Neural cell (in vitro differentiated cells): ENCODE measurements around the gene FNDC10.

Experiments used
- EP300 ChIP-seq: fragments of 450-650 bp; conservative IDR thresholded peaks from 2 replicates; pipeline ENCODE4 v1.6.1; 2014; ENCODE audit warnings: antibody characterized with exemption, mild to moderate bottlenecking, moderate library complexity; ENCODE audit not compliant: poor library complexity, severe bottlenecking
- EZH2 ChIP-seq: fragments of 200-600, 300-800 bp; shearing (Covaris generic), sonication (generic); IDR thresholded peaks from 2 replicates; pipeline ENCODE4 v1.6.1; 2014; ENCODE audit warnings: antibody characterized with exemption, low read length, borderline replicate concordance, mild to moderate bottlenecking; ENCODE audit not compliant: insufficient read depth, poor library complexity, severe bottlenecking
- POLR2AphosphoS5 ChIP-seq: IDR thresholded peaks from 2 replicates; pipeline ENCODE4 v1.6.1; 2012
- SMC3 ChIP-seq: fragments of 450-650 bp; conservative IDR thresholded peaks from 2 replicates; pipeline ENCODE4 v1.6.1; 2014; ENCODE audit warnings: antibody characterized with exemption, mild to moderate bottlenecking, moderate library complexity; ENCODE audit not compliant: poor library complexity
- TAF1 ChIP-seq: IDR thresholded peaks from 2 replicates; pipeline ENCODE4 v1.6.1; 2012; ENCODE audit warnings: low read depth
- TF ChIP-seq, protein P1 (sequence below): fragments of 450-650 bp; IDR thresholded peaks from 2 replicates; pipeline ENCODE4 v1.5.1; 2014; ENCODE audit warnings: antibody characterized with exemption, mild to moderate bottlenecking, moderate library complexity; ENCODE audit not compliant: poor library complexity, severe bottlenecking
- TF ChIP-seq, protein P2 (sequence below): IDR thresholded peaks from 2 replicates; pipeline ENCODE4 v1.6.1; 2012; ENCODE audit warnings: borderline replicate concordance

GRCh38 chr1:1599030-1599934 lies 653 bp downstream of the FNDC10 start:
- TF ChIP-seq, protein P1, sequence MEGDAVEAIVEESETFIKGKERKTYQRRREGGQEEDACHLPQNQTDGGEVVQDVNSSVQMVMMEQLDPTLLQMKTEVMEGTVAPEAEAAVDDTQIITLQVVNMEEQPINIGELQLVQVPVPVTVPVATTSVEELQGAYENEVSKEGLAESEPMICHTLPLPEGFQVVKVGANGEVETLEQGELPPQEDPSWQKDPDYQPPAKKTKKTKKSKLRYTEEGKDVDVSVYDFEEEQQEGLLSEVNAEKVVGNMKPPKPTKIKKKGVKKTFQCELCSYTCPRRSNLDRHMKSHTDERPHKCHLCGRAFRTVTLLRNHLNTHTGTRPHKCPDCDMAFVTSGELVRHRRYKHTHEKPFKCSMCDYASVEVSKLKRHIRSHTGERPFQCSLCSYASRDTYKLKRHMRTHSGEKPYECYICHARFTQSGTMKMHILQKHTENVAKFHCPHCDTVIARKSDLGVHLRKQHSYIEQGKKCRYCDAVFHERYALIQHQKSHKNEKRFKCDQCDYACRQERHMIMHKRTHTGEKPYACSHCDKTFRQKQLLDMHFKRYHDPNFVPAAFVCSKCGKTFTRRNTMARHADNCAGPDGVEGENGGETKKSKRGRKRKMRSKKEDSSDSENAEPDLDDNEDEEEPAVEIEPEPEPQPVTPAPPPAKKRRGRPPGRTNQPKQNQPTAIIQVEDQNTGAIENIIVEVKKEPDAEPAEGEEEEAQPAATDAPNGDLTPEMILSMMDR: peak; percentile 73
- TF ChIP-seq POLR2AphosphoS5 (peak; percentile 44), EZH2 (no peak), EP300 (peak; percentile 17), TAF1 (no peak), SMC3 (peak; percentile 31)
- TF ChIP-seq, protein P2, sequence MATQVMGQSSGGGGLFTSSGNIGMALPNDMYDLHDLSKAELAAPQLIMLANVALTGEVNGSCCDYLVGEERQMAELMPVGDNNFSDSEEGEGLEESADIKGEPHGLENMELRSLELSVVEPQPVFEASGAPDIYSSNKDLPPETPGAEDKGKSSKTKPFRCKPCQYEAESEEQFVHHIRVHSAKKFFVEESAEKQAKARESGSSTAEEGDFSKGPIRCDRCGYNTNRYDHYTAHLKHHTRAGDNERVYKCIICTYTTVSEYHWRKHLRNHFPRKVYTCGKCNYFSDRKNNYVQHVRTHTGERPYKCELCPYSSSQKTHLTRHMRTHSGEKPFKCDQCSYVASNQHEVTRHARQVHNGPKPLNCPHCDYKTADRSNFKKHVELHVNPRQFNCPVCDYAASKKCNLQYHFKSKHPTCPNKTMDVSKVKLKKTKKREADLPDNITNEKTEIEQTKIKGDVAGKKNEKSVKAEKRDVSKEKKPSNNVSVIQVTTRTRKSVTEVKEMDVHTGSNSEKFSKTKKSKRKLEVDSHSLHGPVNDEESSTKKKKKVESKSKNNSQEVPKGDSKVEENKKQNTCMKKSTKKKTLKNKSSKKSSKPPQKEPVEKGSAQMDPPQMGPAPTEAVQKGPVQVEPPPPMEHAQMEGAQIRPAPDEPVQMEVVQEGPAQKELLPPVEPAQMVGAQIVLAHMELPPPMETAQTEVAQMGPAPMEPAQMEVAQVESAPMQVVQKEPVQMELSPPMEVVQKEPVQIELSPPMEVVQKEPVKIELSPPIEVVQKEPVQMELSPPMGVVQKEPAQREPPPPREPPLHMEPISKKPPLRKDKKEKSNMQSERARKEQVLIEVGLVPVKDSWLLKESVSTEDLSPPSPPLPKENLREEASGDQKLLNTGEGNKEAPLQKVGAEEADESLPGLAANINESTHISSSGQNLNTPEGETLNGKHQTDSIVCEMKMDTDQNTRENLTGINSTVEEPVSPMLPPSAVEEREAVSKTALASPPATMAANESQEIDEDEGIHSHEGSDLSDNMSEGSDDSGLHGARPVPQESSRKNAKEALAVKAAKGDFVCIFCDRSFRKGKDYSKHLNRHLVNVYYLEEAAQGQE: no peak
